Retinal pigment epithelial cell (primary cell): ENCODE data around the gene PRKG1.

Experiments used
- DNase-seq: peaks from one replicate; pipeline ENCODE4 v3.0.0-alpha.2; 2010; ENCODE audit warnings: low read depth
- H3K4me3 ChIP-seq: 2 replicates; pipeline ENCODE4 v1.5.1; 2011; ENCODE audit warnings: mild to moderate bottlenecking, low read length, control low read depth, moderate library complexity
- TF ChIP-seq, protein P1 (sequence below): conservative IDR thresholded peaks from 2 replicates; pipeline ENCODE4 v1.5.1; 2011; ENCODE audit warnings: low read depth, low read length, control low read depth, inconsistent platforms

The PRKG1 gene

DNA sequence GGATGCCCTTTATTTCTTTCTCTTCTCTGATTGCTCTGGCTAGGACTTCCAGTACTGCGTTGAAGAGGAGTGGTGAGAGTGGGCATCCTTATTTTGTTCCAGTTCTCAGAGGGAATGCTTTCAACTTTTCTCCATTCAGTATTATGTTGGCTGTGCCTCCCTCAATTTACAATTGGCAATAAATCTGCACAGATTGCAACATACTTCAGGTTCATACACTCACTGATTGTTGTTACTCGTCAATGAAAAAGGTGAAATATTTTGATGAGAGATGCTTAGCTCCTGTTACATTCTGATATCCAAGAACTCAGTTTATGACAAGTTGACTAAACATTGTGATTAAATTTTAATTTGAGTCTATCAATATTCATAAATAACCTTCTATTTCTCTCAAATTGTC lies 1201.9 kb downstream of the PRKG1 start:
- TF ChIP-seq, protein P1, sequence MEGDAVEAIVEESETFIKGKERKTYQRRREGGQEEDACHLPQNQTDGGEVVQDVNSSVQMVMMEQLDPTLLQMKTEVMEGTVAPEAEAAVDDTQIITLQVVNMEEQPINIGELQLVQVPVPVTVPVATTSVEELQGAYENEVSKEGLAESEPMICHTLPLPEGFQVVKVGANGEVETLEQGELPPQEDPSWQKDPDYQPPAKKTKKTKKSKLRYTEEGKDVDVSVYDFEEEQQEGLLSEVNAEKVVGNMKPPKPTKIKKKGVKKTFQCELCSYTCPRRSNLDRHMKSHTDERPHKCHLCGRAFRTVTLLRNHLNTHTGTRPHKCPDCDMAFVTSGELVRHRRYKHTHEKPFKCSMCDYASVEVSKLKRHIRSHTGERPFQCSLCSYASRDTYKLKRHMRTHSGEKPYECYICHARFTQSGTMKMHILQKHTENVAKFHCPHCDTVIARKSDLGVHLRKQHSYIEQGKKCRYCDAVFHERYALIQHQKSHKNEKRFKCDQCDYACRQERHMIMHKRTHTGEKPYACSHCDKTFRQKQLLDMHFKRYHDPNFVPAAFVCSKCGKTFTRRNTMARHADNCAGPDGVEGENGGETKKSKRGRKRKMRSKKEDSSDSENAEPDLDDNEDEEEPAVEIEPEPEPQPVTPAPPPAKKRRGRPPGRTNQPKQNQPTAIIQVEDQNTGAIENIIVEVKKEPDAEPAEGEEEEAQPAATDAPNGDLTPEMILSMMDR, result no peak
- H3K4me3 ChIP-seq, result no peak overlapping the region
- DNase-seq, result no peak

DNA sequence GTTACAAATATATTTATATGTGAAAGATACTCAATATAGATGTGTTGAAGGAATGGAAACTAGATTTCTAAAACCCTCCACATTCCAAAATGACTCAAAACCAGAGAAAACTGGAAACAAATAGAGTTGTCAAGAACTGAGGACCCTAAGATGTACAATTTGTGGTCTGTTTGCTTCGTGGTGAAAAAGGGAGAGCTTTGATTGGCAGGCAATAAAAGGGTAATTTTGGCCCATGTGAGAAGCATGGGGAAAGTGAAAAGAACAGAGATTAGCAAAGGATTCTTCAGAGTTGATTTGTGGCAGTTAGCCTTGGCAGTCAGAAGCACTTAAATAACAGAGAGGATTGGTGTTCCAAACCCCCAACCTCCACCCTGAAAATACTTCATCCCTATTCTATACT lies 1202.7 kb downstream of the PRKG1 start:
- H3K4me3 ChIP-seq, result no peak overlapping the region
- TF ChIP-seq, protein P1, result no peak
- no peak for DNase-seq

DNA sequence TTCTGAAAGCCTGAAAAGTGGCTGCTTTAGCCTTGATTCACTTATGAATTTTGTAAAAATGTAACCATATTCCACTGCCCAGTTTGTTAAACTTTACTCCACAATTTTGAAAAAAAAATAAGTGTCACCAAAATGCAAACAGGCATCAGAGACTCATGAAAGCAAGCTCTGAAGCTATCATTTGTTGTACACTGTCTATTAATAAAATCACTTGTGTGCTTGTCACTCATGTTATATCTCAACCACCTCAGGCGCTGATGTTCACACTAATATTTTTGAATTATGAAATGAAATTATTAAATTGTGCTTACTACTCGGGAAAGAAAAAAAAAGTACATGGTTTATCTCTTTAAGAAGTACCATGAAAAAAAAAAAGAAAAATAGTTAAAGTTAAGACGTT lies 1205.3 kb downstream of the PRKG1 start:
- TF ChIP-seq, protein P1, result no peak
- DNase-seq, result no peak
- no peak overlapping the region for H3K4me3 ChIP-seq

DNA sequence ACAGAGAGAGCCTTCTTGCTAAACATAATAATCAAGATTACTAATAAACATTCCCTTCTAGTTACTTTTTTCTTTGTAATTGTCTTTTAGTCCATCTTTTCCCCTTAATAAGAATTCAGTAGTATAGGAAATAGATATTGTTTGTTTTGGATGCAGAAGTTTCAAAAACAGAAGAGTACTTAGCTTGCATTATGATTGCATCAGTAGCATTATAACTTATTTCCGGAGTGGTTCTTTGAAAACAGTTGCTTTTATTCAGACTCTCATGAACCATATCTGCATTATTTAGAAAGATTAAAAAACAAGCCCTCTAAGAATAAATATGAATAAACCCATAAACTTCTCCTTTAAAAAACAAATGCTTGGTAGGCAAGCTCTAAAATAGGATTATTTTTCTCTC lies 1205.8 kb downstream of the PRKG1 start:
- TF ChIP-seq, protein P1, result no peak
- DNase-seq, result no peak
- no peak overlapping the region for H3K4me3 ChIP-seq

DNA sequence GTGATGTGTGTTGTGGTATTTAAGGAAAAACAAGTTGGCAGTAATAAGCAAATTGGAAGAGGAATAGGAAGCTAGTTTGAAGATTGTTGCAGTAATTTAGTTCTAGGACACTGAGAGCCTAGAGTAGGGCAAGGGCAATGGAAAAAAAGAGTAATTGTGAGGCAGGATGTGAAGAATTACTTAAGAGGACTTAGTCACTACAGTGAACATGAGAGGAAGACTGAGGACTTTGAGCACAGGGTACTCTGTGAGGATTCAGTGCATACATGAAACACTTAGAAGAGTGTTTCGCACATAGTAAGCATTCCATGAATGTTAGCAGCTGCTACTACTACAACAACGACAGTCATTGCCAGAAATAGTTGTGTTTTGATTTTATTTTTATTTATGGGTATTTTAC lies 1208.9 kb downstream of the PRKG1 start:
- no peak for DNase-seq
- TF ChIP-seq, protein P1, result no peak
- H3K4me3 ChIP-seq, result no peak overlapping the region

DNA sequence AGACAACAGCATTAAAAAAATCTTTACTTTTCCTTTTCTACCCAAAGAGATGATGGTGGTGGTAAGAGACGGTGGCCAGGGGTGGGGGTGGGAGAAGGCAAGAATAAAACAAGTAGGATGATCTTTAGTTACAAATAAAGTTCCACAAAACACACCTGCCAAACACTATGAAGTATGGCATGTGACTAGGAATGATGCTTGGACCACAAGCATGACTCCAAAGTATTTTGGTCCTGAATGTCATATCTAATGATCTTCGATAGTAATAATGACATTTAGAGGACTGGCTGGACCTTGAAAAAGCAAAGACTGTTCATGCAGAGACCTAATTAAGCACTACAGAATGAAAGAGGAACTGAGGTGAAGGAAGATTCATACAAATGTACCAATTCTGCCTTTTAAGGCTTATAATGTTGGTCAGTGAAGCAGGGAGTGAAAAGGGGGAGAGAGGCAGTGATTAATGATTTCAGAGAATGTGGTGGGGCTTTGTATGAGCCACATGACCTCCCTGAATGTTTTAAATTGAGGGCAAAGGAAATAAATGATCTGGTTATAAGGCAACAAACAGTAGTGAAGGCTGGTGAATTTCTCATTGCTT lies 1210.2 kb downstream of the PRKG1 start:
- no peak for DNase-seq
- no peak overlapping the region for H3K4me3 ChIP-seq
- TF ChIP-seq, protein P1, result no peak

DNA sequence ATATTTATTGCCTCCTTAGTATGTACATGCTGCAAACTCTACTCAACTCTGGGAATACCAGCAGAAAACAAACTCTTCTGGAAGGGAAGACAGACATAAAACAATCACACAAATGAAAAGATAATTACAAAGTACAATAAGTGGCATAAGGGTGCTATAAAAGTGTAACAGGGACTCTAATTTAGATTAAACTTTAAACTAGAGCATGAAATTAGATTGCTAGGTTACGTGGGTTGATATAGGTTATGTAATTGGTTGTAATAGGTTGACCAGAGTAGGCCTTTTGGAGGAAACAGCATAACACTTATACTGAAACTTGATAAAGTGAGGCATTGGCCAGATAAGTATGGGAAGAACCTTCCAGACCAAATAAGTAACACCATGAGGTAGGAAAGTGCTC lies 1213.6 kb downstream of the PRKG1 start:
- no peak for DNase-seq
- no peak overlapping the region for H3K4me3 ChIP-seq
- TF ChIP-seq, protein P1, result no peak
